Testis (tissue), 2 donors: ENCODE measurements around the gene CYP1A1.

Source experiments
- POLR2A ChIP-seq: fragments of 450-650 bp; IDR thresholded peaks from one replicate; pipeline ENCODE4 v1.6.1; 2017; ENCODE audit warnings: antibody characterized with exemption, mild to moderate bottlenecking, moderate library complexity
- TF ChIP-seq, protein P1 (sequence below), 3 experiments: fragments of 450-650 bp in 2 of 3; fragments of 200-600 bp in 1 of 3; sonication (generic) in 1 of 3; IDR thresholded peaks; one replicate each; pipeline ENCODE4 v1.5.1; 2016 to 2019; ENCODE audit warnings: antibody characterized with exemption in 3 of 3, mild to moderate bottlenecking in 2 of 3, moderate library complexity in 1 of 3

DNA sequence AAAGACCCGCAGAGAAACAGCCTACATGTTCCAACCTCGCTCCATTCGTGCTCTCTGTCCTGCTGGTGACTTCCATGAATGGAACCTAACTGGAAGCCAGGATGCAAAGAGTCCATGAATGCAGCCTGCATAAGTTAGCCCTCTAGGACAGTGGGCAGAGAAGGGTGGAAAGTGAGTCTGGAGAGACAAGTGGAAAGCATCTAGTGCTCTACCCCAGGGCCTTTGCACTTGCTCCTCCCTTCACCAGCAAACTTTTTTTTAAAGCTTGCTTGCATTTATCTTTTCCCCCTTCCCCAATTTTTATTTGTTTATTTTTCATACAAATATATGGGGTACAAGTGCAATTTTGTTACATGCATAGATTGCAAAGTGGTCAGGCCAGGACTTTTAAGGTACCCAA, 7.9 kb upstream of the CYP1A1 start:
- TF ChIP-seq POLR2A: no peak
- TF ChIP-seq, protein P1, sequence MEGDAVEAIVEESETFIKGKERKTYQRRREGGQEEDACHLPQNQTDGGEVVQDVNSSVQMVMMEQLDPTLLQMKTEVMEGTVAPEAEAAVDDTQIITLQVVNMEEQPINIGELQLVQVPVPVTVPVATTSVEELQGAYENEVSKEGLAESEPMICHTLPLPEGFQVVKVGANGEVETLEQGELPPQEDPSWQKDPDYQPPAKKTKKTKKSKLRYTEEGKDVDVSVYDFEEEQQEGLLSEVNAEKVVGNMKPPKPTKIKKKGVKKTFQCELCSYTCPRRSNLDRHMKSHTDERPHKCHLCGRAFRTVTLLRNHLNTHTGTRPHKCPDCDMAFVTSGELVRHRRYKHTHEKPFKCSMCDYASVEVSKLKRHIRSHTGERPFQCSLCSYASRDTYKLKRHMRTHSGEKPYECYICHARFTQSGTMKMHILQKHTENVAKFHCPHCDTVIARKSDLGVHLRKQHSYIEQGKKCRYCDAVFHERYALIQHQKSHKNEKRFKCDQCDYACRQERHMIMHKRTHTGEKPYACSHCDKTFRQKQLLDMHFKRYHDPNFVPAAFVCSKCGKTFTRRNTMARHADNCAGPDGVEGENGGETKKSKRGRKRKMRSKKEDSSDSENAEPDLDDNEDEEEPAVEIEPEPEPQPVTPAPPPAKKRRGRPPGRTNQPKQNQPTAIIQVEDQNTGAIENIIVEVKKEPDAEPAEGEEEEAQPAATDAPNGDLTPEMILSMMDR (IDR thresholded peaks at IDR 0.05): no peak
